GM21825 (cell line): Measurements from ENCODE around the gene CNGA1.

Experiments
- ATAC-seq: cut with Tn5 transposase; IDR thresholded peaks from one replicate; pipeline ENCODE4 v1.9.1; 2021; ENCODE audit warnings: mild to moderate bottlenecking, moderate library complexity; ENCODE audit not compliant: unreplicated experiment

Gene CNGA1

DNA sequence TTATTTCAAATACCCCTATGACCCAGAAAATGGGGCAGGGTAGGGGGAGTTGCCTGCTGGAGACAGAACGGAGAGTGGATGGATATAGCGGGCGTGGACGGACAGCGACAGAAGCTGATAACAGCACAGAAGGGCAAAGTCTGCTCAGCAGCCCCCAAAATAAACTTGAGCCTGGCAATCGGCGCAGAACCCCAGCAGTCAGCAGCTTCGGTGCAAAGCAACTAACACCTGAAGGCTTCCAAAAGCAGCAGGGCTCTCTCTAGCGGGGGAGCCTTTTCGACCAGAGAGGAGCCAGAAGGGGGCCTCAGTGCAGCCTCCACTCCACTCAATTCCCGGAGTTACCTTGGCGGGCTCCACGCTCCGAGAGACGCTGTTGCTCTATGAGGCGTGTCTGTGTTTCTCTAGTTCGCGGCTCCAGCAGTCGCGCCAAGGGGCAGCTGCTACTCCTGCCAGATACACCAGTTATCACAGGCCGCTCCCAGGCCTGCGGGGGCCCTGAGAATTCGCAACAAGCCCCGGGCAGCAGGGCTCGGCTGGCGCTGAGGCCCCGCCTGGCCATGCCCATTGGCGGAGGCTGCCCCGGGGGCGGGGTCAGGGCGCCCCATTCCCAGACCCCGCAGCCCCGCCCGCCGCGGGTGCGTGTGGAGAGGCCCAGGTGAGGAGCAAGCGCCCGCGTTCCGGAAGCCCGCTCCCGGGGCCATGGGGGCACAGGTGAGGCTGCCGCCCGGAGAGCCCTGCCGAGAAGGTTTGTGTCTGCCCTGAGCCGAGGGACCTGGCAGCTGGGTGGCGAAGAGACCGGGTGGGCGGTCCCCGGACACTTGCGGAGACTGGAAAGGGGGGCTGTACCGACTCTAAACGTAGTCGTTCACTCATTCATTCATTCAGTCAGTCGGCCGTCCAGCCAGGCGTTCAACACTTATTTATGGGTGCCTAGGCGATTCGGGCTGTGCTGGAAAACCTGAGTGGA lies at the start of gene CNGA1, which contains the start of gene NIPAL1:
Gene CNGA1 (minus strand): TSS at position 541 of the 967 bp plus-strand sequence. CDS start 63,992 bp downstream, outside the sequence.
Gene NIPAL1 (plus strand): TSS at position 632 of the 967 bp plus-strand sequence. CDS start 68 bp downstream, at position 700.
- ATAC-seq: peak; percentile 95

DNA sequence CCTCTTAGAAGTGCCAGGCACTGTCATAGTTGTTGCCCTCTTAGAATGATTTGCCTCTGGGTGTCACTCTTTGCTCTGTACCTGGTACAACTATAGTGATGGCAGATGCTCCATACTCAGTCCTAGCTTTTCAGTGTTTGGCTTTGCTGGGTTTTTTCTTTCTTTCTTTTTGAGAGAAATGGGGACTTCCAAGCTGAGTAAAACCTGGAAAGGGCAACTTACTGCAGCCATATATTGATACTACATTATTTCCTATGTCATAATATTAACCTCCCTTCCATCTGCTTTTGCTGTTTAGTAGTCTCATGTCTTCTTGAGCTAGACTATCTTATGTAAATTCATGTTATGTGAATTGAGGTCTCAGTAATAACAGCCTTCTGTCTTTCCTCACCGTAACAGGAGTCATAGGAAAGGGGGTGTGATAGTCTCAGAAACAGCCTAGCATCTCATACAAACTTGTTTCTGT lies 49.1 kb upstream of the CNGA1 start:
- peak; percentile 65 for ATAC-seq

GRCh38 chr4:48064349-48064748 lies 47.9 kb upstream of the CNGA1 start:
- no peak for ATAC-seq

DNA sequence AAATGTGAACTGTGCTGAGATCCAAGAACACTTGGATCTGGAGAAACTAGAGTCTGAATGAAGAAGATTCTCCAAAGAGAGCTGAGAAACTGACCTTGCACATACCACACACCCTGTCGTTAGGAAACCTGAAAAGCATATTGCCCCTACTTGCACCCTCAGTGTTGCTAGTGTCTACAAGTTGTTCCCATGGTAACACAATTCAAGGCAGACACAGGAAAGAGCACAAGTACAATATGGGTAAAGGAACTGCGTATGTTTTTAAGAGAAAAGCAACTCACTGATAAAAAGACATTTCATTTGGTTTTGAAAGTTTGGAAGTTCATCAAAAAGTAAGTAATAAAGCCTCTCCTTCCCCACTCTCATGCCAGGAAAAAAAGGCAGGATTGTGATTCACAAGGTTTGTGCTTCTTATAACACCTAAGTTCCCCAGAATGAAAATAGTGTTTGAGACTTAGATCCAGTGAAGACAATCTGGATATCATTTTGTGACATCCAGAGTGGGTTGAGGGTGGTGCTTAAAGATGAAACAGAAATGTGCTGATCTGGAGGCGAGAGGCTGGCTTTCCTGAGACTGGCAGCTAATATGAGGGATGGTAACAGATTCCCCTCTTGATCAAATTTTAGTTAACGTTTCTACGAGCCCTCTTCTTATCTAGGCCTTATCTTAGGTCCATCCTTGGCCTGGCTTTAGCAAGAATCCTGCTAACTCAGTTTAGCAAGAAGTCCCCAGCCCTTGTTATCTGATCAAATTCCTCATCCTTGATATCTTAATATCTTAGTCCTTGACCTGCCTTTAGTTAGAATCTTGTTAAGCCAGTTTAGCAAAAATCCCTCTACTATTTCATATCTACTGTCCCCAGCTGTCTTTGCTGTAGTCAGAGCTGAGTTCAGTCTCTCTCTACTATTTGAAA lies 42.4 kb upstream of the CNGA1 start:
- no peak for ATAC-seq

- ATAC-seq: no peak
Observed at GRCh38 chr4:48051078-48051477, 34.6 kb upstream of the CNGA1 start.

GRCh38 chr4:48049483-48049882 lies 33.0 kb upstream of the CNGA1 start:
- ATAC-seq: no peak

DNA sequence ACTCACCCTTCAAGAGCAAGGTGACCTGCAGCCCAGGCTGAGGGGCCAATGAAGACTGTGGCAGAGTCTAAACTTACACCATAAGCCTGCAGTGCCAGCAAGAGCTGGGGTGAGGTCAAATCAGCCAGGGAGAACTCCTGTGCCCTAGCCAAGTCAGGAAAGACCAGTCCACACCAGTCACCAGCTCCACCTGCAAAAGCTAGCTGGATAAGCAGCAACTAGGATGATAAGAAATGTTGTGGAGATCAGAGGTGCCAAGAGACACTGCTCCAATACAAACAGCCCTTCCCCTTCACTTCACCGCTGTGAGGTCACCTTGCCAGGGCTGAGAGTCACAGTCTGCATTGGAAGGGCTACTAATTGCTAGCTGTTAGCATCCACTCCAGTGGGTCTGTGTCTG lies 31.4 kb upstream of the CNGA1 start:
- peak; percentile 15 for ATAC-seq

DNA sequence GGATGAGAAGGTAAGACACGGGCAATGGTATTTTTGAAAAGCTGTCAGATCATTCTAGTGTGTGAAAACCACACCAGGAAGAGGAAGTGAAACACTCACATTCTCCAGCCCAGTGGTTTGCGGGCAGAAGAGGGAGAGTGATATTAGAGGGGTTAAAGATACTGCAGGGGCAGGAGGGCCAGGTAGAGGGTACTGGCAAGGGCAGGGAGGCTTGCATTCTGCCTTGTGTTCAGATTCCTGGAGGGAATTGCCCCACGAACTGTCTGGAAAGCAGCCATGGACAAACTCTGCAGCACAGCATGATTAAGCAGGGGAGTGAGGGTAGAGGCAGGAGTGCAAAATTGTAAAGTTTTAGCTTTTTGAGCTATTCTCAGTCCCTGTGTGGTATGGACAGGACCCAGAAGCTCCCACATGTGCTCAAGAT lies 31.0 kb upstream of the CNGA1 start:
- ATAC-seq: peak; percentile 93

- no peak for ATAC-seq
Observed at GRCh38 chr4:48046059-48046458, 29.6 kb upstream of the CNGA1 start.

DNA sequence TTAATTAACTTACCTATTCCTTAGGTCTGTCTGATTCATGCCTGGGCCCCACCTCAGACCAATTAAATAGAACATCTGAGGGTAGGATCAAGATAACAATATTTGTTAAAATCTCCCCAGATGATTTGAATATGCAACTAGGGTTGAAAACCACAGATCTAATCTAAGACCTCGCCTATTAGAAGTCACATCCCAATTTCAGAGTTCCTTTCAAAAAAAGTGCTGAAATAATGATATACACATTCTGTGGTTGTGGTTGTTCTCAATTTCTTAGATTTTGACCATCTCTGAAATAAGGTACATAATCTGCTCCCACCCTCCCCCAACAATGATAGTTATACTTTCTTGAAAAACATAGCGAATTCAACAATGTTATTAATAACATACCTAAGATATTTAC lies 27.8 kb upstream of the CNGA1 start:
- no peak for ATAC-seq

GRCh38 chr4:48043504-48043903 lies 27.0 kb upstream of the CNGA1 start:
- no peak for ATAC-seq

DNA sequence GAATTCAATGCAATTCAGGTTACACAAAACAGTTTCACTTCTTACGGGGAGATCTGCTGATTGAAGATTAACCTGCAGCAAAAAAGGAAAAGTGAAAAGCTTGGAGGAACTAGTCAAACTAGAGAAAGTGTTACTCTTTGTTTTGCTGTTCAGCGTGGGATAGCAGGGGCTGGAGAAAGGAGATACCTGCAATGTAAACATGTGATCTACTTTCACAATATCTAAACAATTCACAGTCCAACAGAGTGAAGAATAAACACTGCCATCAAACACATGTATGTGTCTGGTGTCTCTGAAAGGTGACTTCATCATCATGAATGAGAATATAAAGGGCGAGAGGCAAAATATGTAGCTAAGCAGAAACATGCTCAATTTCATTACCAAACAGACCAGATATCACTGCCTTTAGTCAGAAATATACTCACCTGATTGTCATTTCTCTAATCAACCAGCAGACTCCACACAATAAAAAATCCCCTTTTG lies 26.5 kb upstream of the CNGA1 start:
- ATAC-seq: no peak

GRCh38 chr4:48041535-48042137 lies 25.2 kb upstream of the CNGA1 start:
- ATAC-seq: no peak

GRCh38 chr4:48039561-48039960 lies 23.1 kb upstream of the CNGA1 start:
- ATAC-seq: no peak

DNA sequence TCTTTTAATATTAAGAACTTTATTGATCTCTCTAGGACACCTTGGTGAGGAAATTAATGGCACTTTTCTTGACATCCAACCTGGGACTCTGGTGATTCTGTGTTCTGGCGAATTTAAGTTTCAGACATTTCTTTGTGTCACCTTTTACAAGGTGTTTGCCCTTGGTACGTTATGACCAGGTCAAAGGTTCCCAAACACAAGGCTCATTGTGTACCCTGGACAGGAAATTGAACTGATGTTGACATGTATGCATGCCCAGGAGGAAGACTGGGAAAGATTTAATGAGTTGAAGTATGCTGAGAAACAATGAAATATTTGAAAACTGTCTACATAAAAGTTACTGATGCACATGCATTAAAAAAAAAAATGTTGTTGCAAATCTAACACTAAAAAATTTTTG lies 22.2 kb upstream of the CNGA1 start:
- no peak for ATAC-seq

DNA sequence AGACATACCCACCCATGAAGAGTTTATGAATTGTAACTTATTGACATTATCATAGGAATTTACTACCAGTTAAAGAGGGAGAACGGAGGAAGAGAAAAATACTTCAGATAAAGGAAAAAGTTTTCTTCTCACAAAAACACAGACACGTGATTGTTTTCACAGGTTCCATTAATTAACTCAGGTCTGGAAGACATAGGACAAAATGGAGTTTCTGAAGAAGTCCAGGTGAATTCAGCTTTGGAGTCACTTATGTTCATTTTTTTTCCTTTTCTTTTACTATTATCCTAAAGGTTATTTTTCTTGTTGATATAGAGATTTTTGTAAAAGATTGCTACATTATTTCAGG lies 20.6 kb upstream of the CNGA1 start:
- no peak for ATAC-seq

GRCh38 chr4:48035952-48036351 lies 19.5 kb upstream of the CNGA1 start:
- ATAC-seq: no peak

GRCh38 chr4:48033825-48034413 lies 17.4 kb upstream of the CNGA1 start:
- no peak for ATAC-seq

GRCh38 chr4:48033412-48033811 lies 16.9 kb upstream of the CNGA1 start:
- ATAC-seq: no peak

GRCh38 chr4:48032721-48033120 lies 16.2 kb upstream of the CNGA1 start:
- ATAC-seq: no peak
